Esophagus squamous epithelium (tissue), 5 donors: Measurements from ENCODE around the gene PSMD13. TPM values are rescaled to one million over a fixed set of nuclear protein-coding genes. Genes with fewer than 3 reads are reported as not detected.
"Not testable (repeated sequence)": the region's sequence is repeated elsewhere in the genome, so short reads cannot be mapped to it uniquely, and the experiment has no call there.

Experiments used
- DNase-seq: peaks from one replicate; lab custom pipeline; 2025; lab: John Stamatoyannopoulos, UW
- H3K27ac ChIP-seq, 4 donors: fragments of 200-600 bp; sonication (generic); one replicate each; pipeline ENCODE4 v1.5.1; 2016 to 2019; ENCODE audit warnings: mild to moderate bottlenecking in 1 of 4
- H3K27me3 ChIP-seq, 4 donors: fragments of 200-600 bp; sonication (generic); 1 replicate in 3 of 4; 2 replicates in 1 of 4; pipeline versions ENCODE4 v1.5.1 to v1.6.0; 2017 to 2021; ENCODE audit warnings: antibody characterized with exemption in 1 of 4
- H3K36me3 ChIP-seq, 3 donors: fragments of 200-600 bp; sonication (generic); one replicate each; pipeline ENCODE4 v1.5.1; 2016 to 2019
- H3K4me1 ChIP-seq, 3 donors: fragments of 200-600 bp; sonication (generic); one replicate each; pipeline ENCODE4 v1.5.1; 2017 to 2019
- H3K4me3 ChIP-seq, 4 donors: fragments of 200-600 bp; sonication (generic); 1 replicate in 3 of 4; 2 replicates in 1 of 4; pipeline ENCODE4 v1.5.1; 2016 to 2019; ENCODE audit warnings: mild to moderate bottlenecking in 2 of 4, moderate library complexity in 1 of 4
- H3K9me3 ChIP-seq, 3 donors: fragments of 200-600 bp; sonication (generic); one replicate each; pipeline ENCODE4 v1.5.1; 2016 to 2019
- POLR2A ChIP-seq, 4 donors: fragments of 450-650 bp; IDR thresholded peaks; one replicate each; pipeline ENCODE4 v1.6.1; 2017; ENCODE audit warnings: antibody characterized with exemption in 4 of 4, mild to moderate bottlenecking in 4 of 4, moderate library complexity in 3 of 4
- WGBS, 2 donors: methylation state at CpG; one replicate each; pipeline ENCODE4 v1.1.5; 2018; 5-methylcytosine and 5-hydroxymethylcytosine counted together
- intact Hi-C: fragments of 100-400 bp; cut with DNase I; formaldehyde crosslinking; loops from one replicate; pipeline ENCODE4 v1.15.0; 2022
- total RNA-seq, 4 donors: library from RNA; depleted of rRNA; stranded (reverse); fragments of >200 nt; gene quantifications; one replicate each; pipeline ENCODE4 v1.1.0, GENCODE V29; 2016
- TF ChIP-seq, protein P1 (sequence below), 6 experiments: fragments of 450-650 bp in 4 of 6; fragments of 200-600 bp in 2 of 6; sonication (generic) in 2 of 6; IDR thresholded peaks; one replicate each; pipeline ENCODE4 v1.5.1; 2016 to 2019; ENCODE audit warnings: antibody characterized with exemption in 6 of 6, mild to moderate bottlenecking in 4 of 6, moderate library complexity in 4 of 6
- donor health status: DM: yes; HTN: yes; CAD: no.

Gene PSMD13
- total RNA-seq, 4 donors from 2014 or later, result 46.4 to 116 (median 105) TPM

DNA sequence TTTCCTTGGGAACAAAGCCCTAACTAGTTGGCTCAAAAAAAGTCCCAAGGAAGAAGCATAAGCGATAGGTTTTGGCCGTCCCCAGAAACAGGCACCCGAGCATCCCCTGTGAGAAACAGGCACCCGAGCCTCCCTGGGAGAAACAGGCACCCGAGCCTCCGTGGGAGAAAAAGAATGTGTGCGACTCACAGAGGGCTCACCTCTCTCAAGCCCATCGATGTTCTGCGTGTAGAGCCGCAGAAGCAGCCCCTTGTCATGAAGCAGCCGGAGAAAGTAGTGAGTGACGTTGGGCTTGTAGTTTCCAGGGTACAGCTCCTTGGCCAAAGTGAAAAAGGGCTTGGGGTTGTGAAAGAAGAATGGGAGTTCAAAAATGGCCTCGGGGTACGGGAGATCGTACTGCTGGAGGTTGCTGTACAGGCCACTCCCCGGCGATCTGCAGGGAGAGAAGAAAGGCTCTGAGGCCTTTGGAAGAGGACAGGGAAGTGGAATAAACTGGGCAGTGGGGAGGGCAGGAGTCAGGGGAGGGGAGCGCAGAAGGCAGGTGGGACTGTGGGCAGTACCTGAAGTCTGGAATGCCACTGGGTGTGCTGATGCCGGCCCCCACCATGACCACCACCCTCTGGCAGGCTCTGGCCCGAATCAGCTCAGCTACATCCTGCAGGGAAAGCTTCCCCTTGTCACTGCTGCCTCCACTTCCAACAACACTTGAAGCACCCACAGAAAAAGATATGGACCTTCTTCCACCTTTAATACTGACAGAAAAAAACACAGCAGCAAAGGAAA is 3.8 kb upstream of the PSMD13 start:
- H3K9me3 ChIP-seq, result no peaks in the 10 kb centered on the region
- 84 to 87% methylated on average over 19 to 20 of the region's 20 CpGs for WGBS, 2 donors
- H3K4me1 ChIP-seq, result peaks cover 6 to 24% (median 16%) of the 10 kb centered on the region in 3 donors
- H3K27ac ChIP-seq, result no peak overlapping the region
- DNase-seq, result no peak
- peaks cover 0 to 38% (median 0%) of the 10 kb centered on the region in 3 donors for H3K36me3 ChIP-seq
- TF ChIP-seq POLR2A (IDR thresholded peaks at IDR 0.05), result no peak
- TF ChIP-seq, protein P1, sequence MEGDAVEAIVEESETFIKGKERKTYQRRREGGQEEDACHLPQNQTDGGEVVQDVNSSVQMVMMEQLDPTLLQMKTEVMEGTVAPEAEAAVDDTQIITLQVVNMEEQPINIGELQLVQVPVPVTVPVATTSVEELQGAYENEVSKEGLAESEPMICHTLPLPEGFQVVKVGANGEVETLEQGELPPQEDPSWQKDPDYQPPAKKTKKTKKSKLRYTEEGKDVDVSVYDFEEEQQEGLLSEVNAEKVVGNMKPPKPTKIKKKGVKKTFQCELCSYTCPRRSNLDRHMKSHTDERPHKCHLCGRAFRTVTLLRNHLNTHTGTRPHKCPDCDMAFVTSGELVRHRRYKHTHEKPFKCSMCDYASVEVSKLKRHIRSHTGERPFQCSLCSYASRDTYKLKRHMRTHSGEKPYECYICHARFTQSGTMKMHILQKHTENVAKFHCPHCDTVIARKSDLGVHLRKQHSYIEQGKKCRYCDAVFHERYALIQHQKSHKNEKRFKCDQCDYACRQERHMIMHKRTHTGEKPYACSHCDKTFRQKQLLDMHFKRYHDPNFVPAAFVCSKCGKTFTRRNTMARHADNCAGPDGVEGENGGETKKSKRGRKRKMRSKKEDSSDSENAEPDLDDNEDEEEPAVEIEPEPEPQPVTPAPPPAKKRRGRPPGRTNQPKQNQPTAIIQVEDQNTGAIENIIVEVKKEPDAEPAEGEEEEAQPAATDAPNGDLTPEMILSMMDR (IDR thresholded peaks at IDR 0.05), result no peak
- no peaks in the 10 kb centered on the region for H3K27me3 ChIP-seq
- H3K4me3 ChIP-seq, result no peak overlapping the region
- intact Hi-C loops, result loop anchor here (10.0 kb wide), 1 partner anchor 272 kb away; the partner anchor contains the start of gene RNH1

DNA sequence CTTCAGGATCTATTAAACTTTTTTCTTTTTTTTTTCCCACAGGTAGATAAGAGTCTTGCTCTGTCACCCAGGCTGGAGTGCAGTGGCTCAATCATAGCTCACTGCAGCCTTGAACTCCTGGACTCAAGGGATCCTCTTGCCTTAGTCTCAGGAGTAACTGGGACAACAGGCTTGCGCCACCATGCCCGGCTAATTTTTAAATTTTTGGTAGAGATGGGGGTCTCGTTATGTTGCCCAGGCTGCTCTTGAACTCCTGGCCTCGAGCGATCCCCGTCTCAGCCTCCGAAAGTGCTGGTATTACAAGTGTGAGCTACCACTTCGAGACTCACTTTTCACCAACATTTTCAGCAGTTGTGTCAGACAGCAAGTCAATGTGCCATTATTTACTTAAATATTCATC is 1.6 kb upstream of the PSMD13 start:
- Histone ChIP-seq H3K9me3 (no peaks in the 10 kb centered on the region), H3K36me3 (peaks cover 0 to 33% (median 0%) of the 10 kb centered on the region in 3 donors), H3K4me3 (peak overlapping the region; percentile 60 to 87 (median 84)), H3K27me3 (no peaks in the 10 kb centered on the region), H3K4me1 (peaks cover 11 to 35% (median 22%) of the 10 kb centered on the region in 3 donors), H3K27ac (peak overlapping the region in 2 of 4 donors; percentile 99)
- 75 to 89% methylated on average over 8 of the region's 8 CpGs for WGBS, 2 donors
- intact Hi-C loops, result loop anchor here (10.0 kb wide), 1 partner anchor 270 kb away; the partner anchor contains the start of gene RNH1
- TF ChIP-seq, protein P1 (IDR thresholded peaks at IDR 0.05), result no peak
- TF ChIP-seq POLR2A (IDR thresholded peaks at IDR 0.05), result no peak
- DNase-seq, result no peak

GRCh38 chr11:235609-235996 is 1.2 kb upstream of the PSMD13 start:
- intact Hi-C loops, result loop anchor here (10.0 kb wide), 1 partner anchor 269 kb away; the partner anchor contains the start of gene RNH1
- H3K27ac ChIP-seq, result peak overlapping the region; percentile 87 to 99 (median 98)
- H3K4me1 ChIP-seq, result peaks cover 11 to 35% (median 22%) of the 10 kb centered on the region in 3 donors
- no peaks in the 10 kb centered on the region for H3K27me3 ChIP-seq
- H3K9me3 ChIP-seq, result no peaks in the 10 kb centered on the region
- DNase-seq, result no peak
- 3 to 5% methylated on average over 13 of the region's 13 CpGs for WGBS, 2 donors
- H3K36me3 ChIP-seq, result peaks cover 0 to 33% (median 0%) of the 10 kb centered on the region in 3 donors
- H3K4me3 ChIP-seq, result peak overlapping the region; percentile 60 to 87 (median 84)
- no peak for TF ChIP-seq POLR2A (IDR thresholded peaks at IDR 0.05)
- TF ChIP-seq, protein P1 (IDR thresholded peaks at IDR 0.05), result no peak

- H3K36me3 ChIP-seq, result peaks cover 0 to 33% (median 5%) of the 10 kb centered on the region in 3 donors
- H3K4me3 ChIP-seq, result peak within 1 kb of the TSS; percentile 60 to 87 (median 84)
- DNase-seq, result peak; percentile 48
- intact Hi-C loops, result loop anchor here (10.0 kb wide), 1 partner anchor 269 kb away; the partner anchor contains the start of gene RNH1
- WGBS, 2 donors, result 0% methylated on average over 5 to 29 of the region's 70 CpGs
- TF ChIP-seq, protein P1 (IDR thresholded peaks at IDR 0.05), result peak in 3 of 6 experiments; percentile 24 to 37 (median 36)
- TF ChIP-seq POLR2A (IDR thresholded peaks at IDR 0.05), result peak in 2 of 4 donors; percentile 17 to 62
- H3K27me3 ChIP-seq, result no peaks in the 10 kb centered on the region
- peaks cover 11 to 35% (median 22%) of the 10 kb centered on the region in 3 donors for H3K4me1 ChIP-seq
- no peaks in the 10 kb centered on the region for H3K9me3 ChIP-seq
- peak within 1 kb of the TSS; percentile 87 to 99 (median 98) for H3K27ac ChIP-seq
Measured at GRCh38 chr11:235997-236773, 591 bp upstream of the PSMD13 start, which contains the start of gene SIRT3. SIRT3 (minus strand) TSS chr11:236342; CDS start chr11:236328, 14 bp downstream.

DNA sequence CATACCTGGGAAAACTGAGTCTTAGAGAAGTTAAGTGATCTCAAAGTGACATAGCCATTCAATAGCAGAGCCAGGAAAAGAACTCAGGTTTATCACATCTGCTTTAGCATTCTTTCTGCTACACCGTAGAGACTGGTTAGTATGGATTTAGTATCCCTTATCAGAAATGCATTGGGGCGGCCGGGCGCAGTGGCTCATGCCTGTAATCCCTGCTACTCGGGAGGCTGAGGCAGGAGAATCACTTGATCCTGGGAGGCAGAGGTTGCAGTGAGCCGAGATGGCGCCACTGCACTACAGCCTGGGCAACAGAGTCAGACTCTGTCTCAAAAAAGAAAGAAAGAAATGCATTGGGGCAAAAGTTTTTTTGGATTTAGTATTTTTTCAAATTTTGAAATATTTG is 1.6 kb downstream of the PSMD13 start:
- not testable (repeated sequence) for H3K27me3 ChIP-seq, H3K9me3 ChIP-seq, DNase-seq, H3K27ac ChIP-seq, H3K4me3 ChIP-seq
- WGBS, 2 donors, result 81 to 97% methylated on average over 3 to 7 of the region's 7 CpGs
- Histone ChIP-seq H3K4me1 (peaks cover 11 to 35% (median 22%) of the 10 kb centered on the region in 3 donors), H3K36me3 (peaks cover 0 to 41% (median 9%) of the 10 kb centered on the region in 3 donors)
- intact Hi-C loops, result loop anchor here (10.0 kb wide), 1 partner anchor 266 kb away; the partner anchor contains the start of gene RNH1
